ENCODE results near the gene RNF43. TPM values are rescaled to one million over a fixed set of nuclear protein-coding genes. Genes with fewer than 3 reads are reported as not detected.
A peak's percentile ranks its signal among the peaks of the same experiment; 100 is the strongest.

The RNF43 gene
- polyA plus RNA-seq, 1 of the 3 experiments (the other 2 are of a cell fraction) = not detected

DNA sequence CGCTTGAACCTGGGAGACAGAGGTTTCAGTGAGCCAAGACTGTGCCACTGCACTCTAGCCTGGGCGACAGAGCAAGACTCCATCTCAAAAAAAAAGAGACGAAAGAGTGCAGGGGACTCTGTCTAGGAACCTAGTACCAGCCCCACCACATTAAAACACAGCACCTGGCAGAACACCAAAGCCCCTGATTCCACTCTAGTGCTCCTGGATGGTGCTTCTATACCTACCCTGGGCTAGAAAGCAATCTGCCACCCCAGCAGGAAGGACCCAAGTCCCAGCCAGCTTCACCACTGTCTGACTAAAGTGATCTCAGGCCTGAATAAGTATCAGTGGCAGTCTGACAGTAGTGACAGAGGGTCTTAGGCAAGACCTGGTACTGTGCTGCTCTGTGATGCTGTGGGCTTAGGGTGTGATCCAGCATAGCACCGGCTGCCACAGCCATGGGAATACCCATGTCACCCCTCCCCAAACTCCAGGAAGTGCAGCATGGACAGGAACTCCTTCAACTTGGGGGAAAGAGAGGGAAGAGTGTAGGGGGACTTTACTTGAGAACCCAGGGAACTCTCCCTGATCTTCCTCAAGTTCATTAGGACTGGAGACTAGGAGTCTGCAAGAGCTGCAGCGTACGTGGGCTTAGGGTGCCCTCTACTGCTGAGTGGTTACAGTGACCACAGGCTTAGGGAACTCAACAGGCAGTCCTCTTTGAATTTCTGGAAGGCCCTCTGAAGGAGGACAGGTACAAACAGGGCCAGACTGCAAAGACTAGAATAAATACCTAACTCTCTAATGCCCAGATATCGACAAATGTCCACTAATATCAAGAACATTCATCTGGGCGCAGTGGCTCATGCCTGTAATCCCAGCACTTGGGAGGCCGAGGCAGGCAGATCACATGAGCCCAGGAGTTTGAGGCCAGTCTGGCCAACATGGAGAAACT, 30.0 kb upstream of the RNF43 start:
- no peak for TF ChIP-seq FOSL2 (IDR thresholded peaks at IDR 0.05; ENCODE audit: borderline replicate concordance, low read depth)
- TF ChIP-seq, protein P1, sequence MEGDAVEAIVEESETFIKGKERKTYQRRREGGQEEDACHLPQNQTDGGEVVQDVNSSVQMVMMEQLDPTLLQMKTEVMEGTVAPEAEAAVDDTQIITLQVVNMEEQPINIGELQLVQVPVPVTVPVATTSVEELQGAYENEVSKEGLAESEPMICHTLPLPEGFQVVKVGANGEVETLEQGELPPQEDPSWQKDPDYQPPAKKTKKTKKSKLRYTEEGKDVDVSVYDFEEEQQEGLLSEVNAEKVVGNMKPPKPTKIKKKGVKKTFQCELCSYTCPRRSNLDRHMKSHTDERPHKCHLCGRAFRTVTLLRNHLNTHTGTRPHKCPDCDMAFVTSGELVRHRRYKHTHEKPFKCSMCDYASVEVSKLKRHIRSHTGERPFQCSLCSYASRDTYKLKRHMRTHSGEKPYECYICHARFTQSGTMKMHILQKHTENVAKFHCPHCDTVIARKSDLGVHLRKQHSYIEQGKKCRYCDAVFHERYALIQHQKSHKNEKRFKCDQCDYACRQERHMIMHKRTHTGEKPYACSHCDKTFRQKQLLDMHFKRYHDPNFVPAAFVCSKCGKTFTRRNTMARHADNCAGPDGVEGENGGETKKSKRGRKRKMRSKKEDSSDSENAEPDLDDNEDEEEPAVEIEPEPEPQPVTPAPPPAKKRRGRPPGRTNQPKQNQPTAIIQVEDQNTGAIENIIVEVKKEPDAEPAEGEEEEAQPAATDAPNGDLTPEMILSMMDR (IDR thresholded peaks at IDR 0.05) = peak; percentile 88
- TF ChIP-seq RAD21 (IDR thresholded peaks at IDR 0.05; ENCODE audit: low read length) = peak; percentile 98
- no peak for TF ChIP-seq PBX3 (IDR thresholded peaks at IDR 0.05)
- TF ChIP-seq MEF2A (IDR thresholded peaks at IDR 0.05; ENCODE audit: borderline replicate concordance, low read depth) = no peak
- TF ChIP-seq SMC3 (IDR thresholded peaks at IDR 0.05; ENCODE audit: low read depth, low read length) = peak; percentile 90
- H3K27me3 ChIP-seq (ENCODE audit: insufficient read depth) = no peaks in the 10 kb centered on the region; the same call in 1 of the 2 replicates
- H4K20me1 ChIP-seq (ENCODE audit: insufficient read depth) = no peaks in the 10 kb centered on the region
- no peak overlapping the region for H2AFZ ChIP-seq (ENCODE audit: low read depth)
- no peaks in the 10 kb centered on the region for H3K9me3 ChIP-seq
- H3F3A ChIP-seq (replicated peaks; ENCODE audit: insufficient read depth) = no peaks in the 10 kb centered on the region
- no peak overlapping the region for H3K4me2 ChIP-seq
- 40% methylated on average over 9 of the region's 9 CpGs for WGBS (ENCODE audit: low lambda C conversion rate)
- no peaks in the 10 kb centered on the region for H3K36me3 ChIP-seq (replicated peaks in 1 of 2; ENCODE audit: control insufficient read depth in 1 of 2, insufficient read depth in 2 of 2, low read length in 1 of 2)
- H3K4me1 ChIP-seq (ENCODE audit: control insufficient read depth in 1 of 2, insufficient read depth in 2 of 2, low read depth in 1 of 2, low read length in 1 of 2) = no peaks in the 10 kb centered on the region
- no peaks in the 10 kb centered on the region for H3K79me2 ChIP-seq (ENCODE audit: insufficient read depth)
- peak; percentile 78 for DNase-seq
- H3K27ac ChIP-seq (ENCODE audit: low read depth in 2 of 2, low read length in 1 of 2) = no peak overlapping the region
- H3K4me3 ChIP-seq (ENCODE audit: low read depth in 2 of 2, low read length in 1 of 2) = peak overlapping the region in 1 of 2 experiments; percentile 31; a peak in 1 of 4 replicates
- H3K9me2 ChIP-seq = no peaks in the 10 kb centered on the region
- ChIA-PET POLR2A (interaction anchor here (0.6 kb wide), 1 partner anchor 269 kb away, joined by 3 read pairs; no protein-coding TSS in a partner anchor), CTCF (interaction anchor here (0.7 to 3.7 kb wide), 26 partner anchors 10 to 325 kb away, joined by 3 to 25 read pairs (median 4); partner anchors contain the start of gene RNF43)
- no peak overlapping the region for H3K9ac ChIP-seq

DNA sequence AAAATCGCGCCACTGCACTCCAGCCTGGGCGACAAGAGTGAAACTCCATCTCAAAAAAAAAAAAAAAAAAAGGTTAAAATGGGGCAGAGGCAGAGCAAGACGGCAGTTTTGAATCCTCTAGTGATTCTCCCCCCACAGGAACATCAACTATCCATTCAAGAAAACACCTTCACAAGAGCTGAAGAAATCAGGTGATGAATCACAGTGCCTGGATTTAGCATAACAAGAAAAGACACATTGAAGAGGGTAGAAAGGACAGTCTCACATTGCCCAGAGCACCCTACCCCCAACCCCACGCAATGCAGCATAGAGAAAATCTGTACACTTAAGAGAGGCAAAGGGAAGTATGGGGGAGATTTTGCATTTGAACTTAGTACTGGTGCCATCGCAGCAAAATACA, 28.8 kb upstream of the RNF43 start:
- Histone ChIP-seq H3K27ac (ENCODE audit: low read depth in 2 of 2, low read length in 1 of 2) (no peak overlapping the region), H3K9me2 (no peaks in the 10 kb centered on the region), H3K9ac (no peak overlapping the region), H2AFZ (ENCODE audit: low read depth) (no peak overlapping the region), H3K36me3 (replicated peaks in 1 of 2; ENCODE audit: control insufficient read depth in 1 of 2, insufficient read depth in 2 of 2, low read length in 1 of 2) (no peaks in the 10 kb centered on the region), H3K9me3 (no peaks in the 10 kb centered on the region), H3K4me3 (ENCODE audit: low read depth in 2 of 2, low read length in 1 of 2) (no peak overlapping the region), H3K79me2 (ENCODE audit: insufficient read depth) (no peaks in the 10 kb centered on the region), H3F3A (replicated peaks; ENCODE audit: insufficient read depth) (no peaks in the 10 kb centered on the region), H3K4me1 (ENCODE audit: control insufficient read depth in 1 of 2, insufficient read depth in 2 of 2, low read depth in 1 of 2, low read length in 1 of 2) (no peaks in the 10 kb centered on the region), H3K4me2 (no peak overlapping the region), H4K20me1 (ENCODE audit: insufficient read depth) (no peaks in the 10 kb centered on the region), H3K27me3 (ENCODE audit: insufficient read depth) (peaks cover 5% of the 10 kb centered on the region; the same call in 1 of the 2 replicates)
- CTCF ChIA-PET = interaction anchor here (0.8 to 3.7 kb wide), 8 partner anchors 8 to 324 kb away, joined by 3 to 25 read pairs (median 10); partner anchors contain the start of gene RNF43
- WGBS (ENCODE audit: low lambda C conversion rate) = 59% methylated on average over 6 of the region's 6 CpGs
- POLR2A ChIA-PET = no interaction called here
- DNase-seq = no peak
- TF ChIP-seq PBX3 (IDR thresholded peaks at IDR 0.05) (no peak), ELF1 (IDR thresholded peaks at IDR 0.05) (no peak), MXI1 (IDR thresholded peaks at IDR 0.05; ENCODE audit: low read depth, low read length) (no peak), RFX5 (IDR thresholded peaks at IDR 0.05; ENCODE audit: low read length) (no peak), NRF1 (IDR thresholded peaks at IDR 0.05; ENCODE audit: low read depth, low read length) (no peak), FOSL2 (IDR thresholded peaks at IDR 0.05; ENCODE audit: borderline replicate concordance, low read depth) (no peak), JUND (IDR thresholded peaks at IDR 0.05) (no peak), RXRA (IDR thresholded peaks at IDR 0.05; ENCODE audit: borderline replicate concordance, low read depth) (no peak), TAF1 (IDR thresholded peaks at IDR 0.05; ENCODE audit: borderline replicate concordance, low read depth, low read length) (no peak), RAD21 (IDR thresholded peaks at IDR 0.05; ENCODE audit: low read length) (no peak)
- TF ChIP-seq, protein P2, sequence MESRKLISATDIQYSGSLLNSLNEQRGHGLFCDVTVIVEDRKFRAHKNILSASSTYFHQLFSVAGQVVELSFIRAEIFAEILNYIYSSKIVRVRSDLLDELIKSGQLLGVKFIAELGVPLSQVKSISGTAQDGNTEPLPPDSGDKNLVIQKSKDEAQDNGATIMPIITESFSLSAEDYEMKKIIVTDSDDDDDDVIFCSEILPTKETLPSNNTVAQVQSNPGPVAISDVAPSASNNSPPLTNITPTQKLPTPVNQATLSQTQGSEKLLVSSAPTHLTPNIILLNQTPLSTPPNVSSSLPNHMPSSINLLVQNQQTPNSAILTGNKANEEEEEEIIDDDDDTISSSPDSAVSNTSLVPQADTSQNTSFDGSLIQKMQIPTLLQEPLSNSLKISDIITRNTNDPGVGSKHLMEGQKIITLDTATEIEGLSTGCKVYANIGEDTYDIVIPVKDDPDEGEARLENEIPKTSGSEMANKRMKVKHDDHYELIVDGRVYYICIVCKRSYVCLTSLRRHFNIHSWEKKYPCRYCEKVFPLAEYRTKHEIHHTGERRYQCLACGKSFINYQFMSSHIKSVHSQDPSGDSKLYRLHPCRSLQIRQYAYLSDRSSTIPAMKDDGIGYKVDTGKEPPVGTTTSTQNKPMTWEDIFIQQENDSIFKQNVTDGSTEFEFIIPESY (IDR thresholded peaks at IDR 0.05; ENCODE audit: borderline replicate concordance, low read depth) = no peak
- TF ChIP-seq, protein P1 (IDR thresholded peaks at IDR 0.05) = no peak
- TF ChIP-seq, protein P3, sequence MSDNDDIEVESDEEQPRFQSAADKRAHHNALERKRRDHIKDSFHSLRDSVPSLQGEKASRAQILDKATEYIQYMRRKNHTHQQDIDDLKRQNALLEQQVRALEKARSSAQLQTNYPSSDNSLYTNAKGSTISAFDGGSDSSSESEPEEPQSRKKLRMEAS (IDR thresholded peaks at IDR 0.05; ENCODE audit: low read depth) = no peak

Data from SK-N-SH (cell line).